ENCODE results near the gene IER3.
A peak's percentile ranks its signal among the peaks of the same experiment; 100 is the strongest.

IER3 gene

GRCh38 chr6:30717129-30717844 lies 27.1 kb downstream of the IER3 start, which contains the start of gene MDC1:
TSS of gene MDC1 (minus strand) at chr6:30717281. CDS start at chr6:30715175, 2,106 bp downstream.
- H3K27ac ChIP-seq (ENCODE audit: poor library complexity, severe bottlenecking), result peak within 1 kb of the TSS; percentile 96

GRCh38 chr6:30716879-30717128 lies 27.5 kb downstream of the IER3 start:
- Histone ChIP-seq H3K4me3 (ENCODE audit: severe bottlenecking) (peak overlapping the region; percentile 56), H3K36me3 (ENCODE audit: low read depth) (peaks cover 47% of the 10 kb centered on the region), H3K4me1 (ENCODE audit: insufficient read depth, poor library complexity, severe bottlenecking) (peaks cover 19% of the 10 kb centered on the region), H3K9me3 (ENCODE audit: severe bottlenecking) (no peaks in the 10 kb centered on the region), H3K27me3 (ENCODE audit: insufficient read depth, poor library complexity, severe bottlenecking) (no peaks in the 10 kb centered on the region), H3K27ac (ENCODE audit: poor library complexity, severe bottlenecking) (peak overlapping the region; percentile 96)
- ATAC-seq (ENCODE audit: low read depth) (no peak), DNase-seq (ENCODE audit: low spot score) (no peak)
- TF ChIP-seq CTCF (IDR thresholded peaks at IDR 0.05; ENCODE audit: poor library complexity, severe bottlenecking), result no peak

More at GRCh38 chr6:30717129-30717844, 27.1 kb downstream of the IER3 start, which contains the start of gene MDC1:
- ATAC-seq (ENCODE audit: low read depth) (peak; percentile 84), DNase-seq (ENCODE audit: low spot score) (peak; percentile 100)
- no peak for TF ChIP-seq CTCF (IDR thresholded peaks at IDR 0.05; ENCODE audit: poor library complexity, severe bottlenecking)
- peaks cover 19% of the 10 kb centered on the region for H3K4me1 ChIP-seq (ENCODE audit: insufficient read depth, poor library complexity, severe bottlenecking)
- H3K36me3 ChIP-seq (ENCODE audit: low read depth), result peaks cover 48% of the 10 kb centered on the region
- no peaks in the 10 kb centered on the region for H3K9me3 ChIP-seq (ENCODE audit: severe bottlenecking)
- H3K27me3 ChIP-seq (ENCODE audit: insufficient read depth, poor library complexity, severe bottlenecking), result no peaks in the 10 kb centered on the region
- H3K4me3 ChIP-seq (ENCODE audit: severe bottlenecking), result peak within 1 kb of the TSS; percentile 56

- DNase-seq (ENCODE audit: low spot score) (no peak), ATAC-seq (ENCODE audit: low read depth) (no peak)
- H3K36me3 ChIP-seq (ENCODE audit: low read depth), result peaks cover 58% of the 10 kb centered on the region
- no peak overlapping the region for H3K4me3 ChIP-seq (ENCODE audit: severe bottlenecking)
- no peak overlapping the region for H3K27ac ChIP-seq (ENCODE audit: poor library complexity, severe bottlenecking)
- H3K27me3 ChIP-seq (ENCODE audit: insufficient read depth, poor library complexity, severe bottlenecking), result no peaks in the 10 kb centered on the region
- TF ChIP-seq CTCF (IDR thresholded peaks at IDR 0.05; ENCODE audit: poor library complexity, severe bottlenecking), result no peak
- H3K9me3 ChIP-seq (ENCODE audit: severe bottlenecking), result no peaks in the 10 kb centered on the region
- peaks cover 19% of the 10 kb centered on the region for H3K4me1 ChIP-seq (ENCODE audit: insufficient read depth, poor library complexity, severe bottlenecking)
Observed at GRCh38 chr6:30714263-30714662, 30.1 kb downstream of the IER3 start.

- H3K36me3 ChIP-seq (ENCODE audit: low read depth), result peaks cover 69% of the 10 kb centered on the region
- DNase-seq (ENCODE audit: low spot score) (no peak), ATAC-seq (ENCODE audit: low read depth) (no peak)
- H3K4me1 ChIP-seq (ENCODE audit: insufficient read depth, poor library complexity, severe bottlenecking), result peaks cover 6% of the 10 kb centered on the region
- H3K4me3 ChIP-seq (ENCODE audit: severe bottlenecking), result no peak overlapping the region
- no peaks in the 10 kb centered on the region for H3K9me3 ChIP-seq (ENCODE audit: severe bottlenecking)
- no peak for TF ChIP-seq CTCF (IDR thresholded peaks at IDR 0.05; ENCODE audit: poor library complexity, severe bottlenecking)
- no peaks in the 10 kb centered on the region for H3K27me3 ChIP-seq (ENCODE audit: insufficient read depth, poor library complexity, severe bottlenecking)
- H3K27ac ChIP-seq (ENCODE audit: poor library complexity, severe bottlenecking), result no peak overlapping the region
Observed at GRCh38 chr6:30712441-30712945, 31.9 kb downstream of the IER3 start.

GRCh38 chr6:30711758-30712380 lies 32.5 kb downstream of the IER3 start:
- H3K9me3 ChIP-seq (ENCODE audit: severe bottlenecking), result no peaks in the 10 kb centered on the region
- no peak for DNase-seq (ENCODE audit: low spot score)
- no peaks in the 10 kb centered on the region for H3K27me3 ChIP-seq (ENCODE audit: insufficient read depth, poor library complexity, severe bottlenecking)
- H3K4me3 ChIP-seq (ENCODE audit: severe bottlenecking), result no peak overlapping the region
- TF ChIP-seq CTCF (IDR thresholded peaks at IDR 0.05; ENCODE audit: poor library complexity, severe bottlenecking), result no peak
- H3K4me1 ChIP-seq (ENCODE audit: insufficient read depth, poor library complexity, severe bottlenecking), result peaks cover 6% of the 10 kb centered on the region
- no peak overlapping the region for H3K27ac ChIP-seq (ENCODE audit: poor library complexity, severe bottlenecking)
- ATAC-seq (ENCODE audit: low read depth), result no peak
- H3K36me3 ChIP-seq (ENCODE audit: low read depth), result peaks cover 72% of the 10 kb centered on the region
